ENCODE measurements around the gene RAB28. TPM values are rescaled to one million over a fixed set of nuclear protein-coding genes. Genes with fewer than 3 reads are reported as not detected.

RAB28 gene
- total and polyA plus RNA-seq, 4 donors, result 11.3 to 27.7 (median 15.0) TPM

GRCh38 chr4:13504374-13504773 is 20.2 kb upstream of the RAB28 start:
- TF ChIP-seq CTCF (IDR thresholded peaks at IDR 0.05; ENCODE audit: control extremely low read depth, extremely low read depth), result no peak
- Histone ChIP-seq H3K36me3 (ENCODE audit: control insufficient read depth in 4 of 4, insufficient read depth in 4 of 4, low read length in 4 of 4) (no peaks in the 10 kb centered on the region), H3K4me3 (no peak overlapping the region), H3K4me1 (ENCODE audit: control insufficient read depth in 5 of 5, insufficient read depth in 5 of 5, low read length in 5 of 5) (no peaks in the 10 kb centered on the region), H3K9ac (ENCODE audit: insufficient read depth in 1 of 2, low read length in 2 of 2) (no peak overlapping the region), H3K27me3 (ENCODE audit: control insufficient read depth in 3 of 3, insufficient read depth in 3 of 3, low read length in 2 of 3) (peaks cover 0 to 20% (median 3%) of the 10 kb centered on the region in 3 donors), H3K27ac (ENCODE audit: low read depth in 1 of 2, low read length in 1 of 2) (no peak overlapping the region), H3K9me3 (ENCODE audit: control insufficient read depth in 4 of 4, insufficient read depth in 3 of 4, low read length in 3 of 4) (peaks cover 0 to 2% (median 0%) of the 10 kb centered on the region in 4 donors)
- no peak for ATAC-seq (ENCODE audit: insufficient read depth, low FRiP score)
- 95 to 98% methylated on average over 5 of the region's 5 CpGs for WGBS, 2 donors
- DNase-seq, result no peak

GRCh38 chr4:13498469-13498868 is 14.3 kb upstream of the RAB28 start:
- H3K4me1 ChIP-seq (ENCODE audit: control insufficient read depth in 5 of 5, insufficient read depth in 5 of 5, low read length in 5 of 5), result no peaks in the 10 kb centered on the region
- DNase-seq (no peak), ATAC-seq (ENCODE audit: insufficient read depth, low FRiP score) (no peak)
- peaks cover 0 to 18% (median 5%) of the 10 kb centered on the region in 3 donors for H3K27me3 ChIP-seq (ENCODE audit: control insufficient read depth in 3 of 3, insufficient read depth in 3 of 3, low read length in 2 of 3)
- H3K27ac ChIP-seq (ENCODE audit: low read depth in 1 of 2, low read length in 1 of 2), result no peak overlapping the region
- H3K36me3 ChIP-seq (ENCODE audit: control insufficient read depth in 4 of 4, insufficient read depth in 4 of 4, low read length in 4 of 4), result no peaks in the 10 kb centered on the region
- H3K4me3 ChIP-seq, result no peak overlapping the region
- H3K9ac ChIP-seq (ENCODE audit: insufficient read depth in 1 of 2, low read length in 2 of 2), result no peak overlapping the region
- H3K9me3 ChIP-seq (ENCODE audit: control insufficient read depth in 4 of 4, insufficient read depth in 3 of 4, low read length in 3 of 4), result peaks cover 0 to 2% (median 0%) of the 10 kb centered on the region in 4 donors
- 79 to 86% methylated on average over 1 of the region's 1 CpG for whole genome bisulfite sequencing, 2 donors
- no peak for TF ChIP-seq CTCF (IDR thresholded peaks at IDR 0.05; ENCODE audit: control extremely low read depth, extremely low read depth)

- Histone ChIP-seq H3K36me3 (ENCODE audit: control insufficient read depth in 4 of 4, insufficient read depth in 4 of 4, low read length in 4 of 4) (no peaks in the 10 kb centered on the region), H3K4me1 (ENCODE audit: control insufficient read depth in 5 of 5, insufficient read depth in 5 of 5, low read length in 5 of 5) (no peaks in the 10 kb centered on the region), H3K4me3 (no peak overlapping the region), H3K27ac (ENCODE audit: low read depth in 1 of 2, low read length in 1 of 2) (no peak overlapping the region), H3K9me3 (ENCODE audit: control insufficient read depth in 4 of 4, insufficient read depth in 3 of 4, low read length in 3 of 4) (peaks cover 0 to 2% (median 0%) of the 10 kb centered on the region in 4 donors), H3K9ac (ENCODE audit: insufficient read depth in 1 of 2, low read length in 2 of 2) (no peak overlapping the region), H3K27me3 (ENCODE audit: control insufficient read depth in 3 of 3, insufficient read depth in 3 of 3, low read length in 2 of 3) (peaks cover 0 to 17% (median 5%) of the 10 kb centered on the region in 3 donors)
- no peak for TF ChIP-seq CTCF (IDR thresholded peaks at IDR 0.05; ENCODE audit: control extremely low read depth, extremely low read depth)
- DNase-seq (no peak), ATAC-seq (ENCODE audit: insufficient read depth, low FRiP score) (no peak)
- WGBS, 2 donors, result 65 to 76% methylated on average over 2 of the region's 2 CpGs
These were observed 12.5 kb upstream of the RAB28 start for GRCh38 chr4:13496605-13497004.

- no peak for ATAC-seq (ENCODE audit: insufficient read depth, low FRiP score)
- H3K36me3 ChIP-seq (ENCODE audit: control insufficient read depth in 4 of 4, insufficient read depth in 4 of 4, low read length in 4 of 4), result no peaks in the 10 kb centered on the region
- H3K27me3 ChIP-seq (ENCODE audit: control insufficient read depth in 3 of 3, insufficient read depth in 3 of 3, low read length in 2 of 3), result peaks cover 0 to 14% (median 2%) of the 10 kb centered on the region in 3 donors
- no peak for DNase-seq
- H3K4me1 ChIP-seq (ENCODE audit: control insufficient read depth in 5 of 5, insufficient read depth in 5 of 5, low read length in 5 of 5), result no peaks in the 10 kb centered on the region
- H3K4me3 ChIP-seq, result no peak overlapping the region
- H3K27ac ChIP-seq (ENCODE audit: low read depth in 1 of 2, low read length in 1 of 2), result no peak overlapping the region
- H3K9me3 ChIP-seq (ENCODE audit: control insufficient read depth in 4 of 4, insufficient read depth in 3 of 4, low read length in 3 of 4), result no peaks in the 10 kb centered on the region
- no peak for TF ChIP-seq CTCF (IDR thresholded peaks at IDR 0.05; ENCODE audit: control extremely low read depth, extremely low read depth)
- 91 to 100% methylated on average over 1 of the region's 1 CpG for WGBS, 2 donors
- H3K9ac ChIP-seq (ENCODE audit: insufficient read depth in 1 of 2, low read length in 2 of 2), result no peak overlapping the region
These were observed 11.6 kb upstream of the RAB28 start for GRCh38 chr4:13495753-13496152.

Data from lung (tissue), 12 donors.